Activated naive CD4-positive, alpha-beta T cell treated with anti-CD3 and anti-CD28 coated beads, Interleukin-2, amount 10 ng/mL, durations not matched to agents 5 hours and 36 hours (primary cell): ENCODE data around the gene TCEAL5. TPM values are rescaled to one million over a fixed set of nuclear protein-coding genes. Genes with fewer than 3 reads are reported as not detected.

ENCODE experiments used
- total RNA-seq, 2 experiments: library from RNA; stranded (reverse); gene quantifications; one replicate each; pipeline ENCODE4 v1.2.3, GENCODE V29; 2021

TCEAL5 gene, protein sequence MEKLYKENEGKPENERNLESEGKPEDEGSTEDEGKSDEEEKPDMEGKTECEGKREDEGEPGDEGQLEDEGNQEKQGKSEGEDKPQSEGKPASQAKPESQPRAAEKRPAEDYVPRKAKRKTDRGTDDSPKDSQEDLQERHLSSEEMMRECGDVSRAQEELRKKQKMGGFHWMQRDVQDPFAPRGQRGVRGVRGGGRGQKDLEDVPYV
- total RNA-seq: not detected

DNA sequence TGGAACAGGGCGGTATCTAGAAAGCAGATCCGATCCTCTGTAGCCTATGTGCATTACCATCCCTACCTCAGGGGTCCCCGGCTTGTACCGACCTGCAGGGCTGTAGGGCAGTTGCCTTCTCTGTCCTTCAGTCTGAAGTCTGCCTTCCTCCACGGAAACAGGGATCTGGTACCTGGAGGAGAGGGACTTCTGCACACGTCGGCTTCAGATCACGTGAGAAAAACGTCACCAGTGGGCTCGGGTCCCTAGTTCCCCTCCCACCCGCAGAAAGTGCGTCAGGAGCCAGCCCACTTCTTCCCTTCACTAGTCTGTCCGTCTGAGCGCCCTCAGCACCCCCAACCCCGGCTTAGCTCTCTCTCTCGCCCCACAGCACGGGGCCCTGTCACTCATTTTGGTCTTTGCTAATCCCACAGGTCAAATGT lies at the start of gene TCEAL5:
TSS of gene TCEAL5 (minus strand) at position 170 of the 422 bp plus-strand sequence. CDS start 2,187 bp downstream, outside the sequence.

DNA sequence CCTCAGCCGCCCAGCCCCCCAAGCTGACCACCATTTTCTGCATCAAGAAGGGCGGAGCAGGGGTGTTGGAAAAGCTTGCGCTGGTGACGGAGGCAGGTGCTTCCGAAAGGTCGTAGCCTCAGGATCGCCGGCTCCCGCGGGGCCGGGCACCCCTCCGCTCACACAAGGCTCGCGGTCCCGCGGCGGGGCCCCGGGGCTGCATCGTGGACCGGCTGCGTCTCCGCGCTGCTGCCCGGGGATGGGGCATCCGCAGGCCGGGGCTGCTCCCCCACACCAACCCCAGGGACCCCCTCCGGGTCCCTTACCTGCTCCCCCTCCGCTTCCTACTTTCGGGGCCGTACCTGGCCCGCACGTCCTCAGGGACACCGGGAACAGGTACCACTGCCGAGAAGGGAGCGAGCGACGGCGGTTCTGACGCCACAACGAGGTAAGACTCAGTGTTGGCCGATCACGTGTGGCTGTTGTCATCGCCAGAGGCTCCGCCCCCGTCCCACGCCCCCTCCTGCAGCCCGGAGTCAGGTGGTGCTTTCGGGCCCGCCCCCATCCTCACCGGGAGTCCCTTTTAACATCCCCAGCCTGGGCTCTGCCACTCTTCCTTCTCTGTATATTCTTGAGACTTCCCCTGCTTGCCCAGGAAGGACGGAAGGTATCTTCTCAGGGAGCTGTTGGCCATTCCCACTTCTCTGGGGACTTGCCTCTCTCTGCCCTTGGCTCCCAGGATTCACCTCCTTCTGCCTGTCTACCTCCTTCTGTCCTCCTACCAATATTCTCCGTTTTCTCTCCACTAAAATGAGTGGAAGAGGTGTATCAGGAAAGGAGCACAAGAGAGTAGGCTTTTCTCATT lies 34.2 kb upstream of the TCEAL5 start, which contains the start of gene BEX2:
TSS of gene BEX2 (minus strand) at position 436 of the 844 bp plus-strand sequence. CDS start 1,014 bp downstream, outside the sequence.

DNA sequence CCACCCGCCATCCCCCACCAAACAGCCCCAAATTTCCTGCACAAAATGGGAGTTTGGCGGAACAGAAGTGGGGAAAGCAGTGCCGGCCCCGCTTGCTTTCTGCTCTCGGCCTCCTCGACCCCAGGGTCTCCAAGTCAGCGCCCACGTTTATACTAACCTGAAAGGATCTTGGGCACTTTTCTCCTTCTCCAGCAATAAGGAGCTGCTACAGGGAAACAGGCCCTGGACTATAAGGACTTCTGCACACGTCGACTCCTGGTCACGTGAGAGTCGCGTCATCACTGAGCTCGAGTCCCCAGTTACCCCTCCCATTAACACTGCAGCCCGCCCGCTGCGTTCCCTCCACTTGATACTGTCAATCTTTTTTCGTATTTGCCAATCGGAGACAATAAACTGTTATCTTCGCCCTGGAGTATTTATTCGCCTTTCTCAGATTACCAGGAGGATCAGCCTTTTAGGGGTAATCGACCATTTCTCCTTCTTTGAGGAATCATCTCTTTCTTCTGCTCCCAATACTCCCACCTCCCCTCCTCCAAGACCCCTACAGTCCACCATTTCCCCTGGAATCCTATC lies 21.5 kb downstream of the TCEAL5 start, which contains the start of gene TCEAL8:
TSS of gene TCEAL8 (minus strand) at position 235 of the 573 bp plus-strand sequence. CDS start 1,176 bp downstream, outside the sequence.

Other genes with a start within 250 kb of the TCEAL5 start
- not detected for gene BEX1, start 212.6 kb downstream of the TCEAL5 start, total RNA-seq
- not detected for gene NXF3, start 183.6 kb downstream of the TCEAL5 start, total RNA-seq
- 10 to 100 TPM; 21.1 to 22.7 TPM for gene BEX4, start 61.6 kb downstream of the TCEAL5 start, total RNA-seq
- 10 to 100 TPM; 42.1 to 45.9 TPM for gene TCEAL8, start 21.6 kb downstream of the TCEAL5 start, total RNA-seq
- 10 to 100 TPM; 19.6 to 20.2 TPM for gene BEX2, start 34.2 kb upstream of the TCEAL5 start, total RNA-seq
- not detected for gene TCEAL7, start 53.5 kb upstream of the TCEAL5 start, total RNA-seq
- 1 to 10 TPM; 1.4 to 1.6 TPM for gene TCEAL9, start 79.8 kb upstream of the TCEAL5 start, total RNA-seq
- gene BEX3, start 99.8 kb upstream of the TCEAL5 start, total RNA-seq: 10 to 100 TPM; 27.2 to 28.5 TPM
- under 1 TPM in 1 of 2 experiments, not detected in 1; 0.07 TPM for gene RAB40A, start 242.7 kb upstream of the TCEAL5 start, total RNA-seq